Left kidney (tissue), 8 donors: ENCODE results near the gene ZNF345. TPM values are rescaled to one million over a fixed set of nuclear protein-coding genes. Genes with fewer than 3 reads are reported as not detected.
A peak's percentile ranks its signal among the peaks of the same experiment; 100 is the strongest.

Experiments
- DNase-seq: peaks from one replicate; pipeline ENCODE4 v3.0.0-alpha.2; 2013
- long read RNA-seq, 8 donors: transcript quantifications; one replicate each; lab custom pipeline, GENCODE V29; 2026
- polyA plus RNA-seq: library from polyadenylated mRNA; unstranded; fragments of 120-200 nt; gene quantifications from one replicate; pipeline ENCODE4 v1.2.1, GENCODE V29; 2013; ENCODE audit not compliant: insufficient read length

ZNF345 gene
- polyA plus RNA-seq, result 22.9 TPM
- long read RNA-seq, donor 1, partial matches to known transcripts, result 0 of 1 reads
- long read RNA-seq, donor 1, other reads (novel, unspliced or antisense), result 0 of 1 reads
- long read RNA-seq, donor 2, partial matches to known transcripts, result 0 of 4 reads
- long read RNA-seq, donor 2, other reads (novel, unspliced or antisense), result 0 of 4 reads
- long read RNA-seq, donor 3, result 0 reads
- long read RNA-seq, donor 4, partial matches to known transcripts, result 0 of 1 reads
- long read RNA-seq, donor 4, other reads (novel, unspliced or antisense), result 0 of 1 reads
- long read RNA-seq, donor 5, partial matches to known transcripts, result 0 of 2 reads
- long read RNA-seq, donor 5, other reads (novel, unspliced or antisense), result 0 of 2 reads
- long read RNA-seq, donor 6, transcript ZNF345-202 (3 exons, 1,971 nt), result major isoform, 5 of 6 reads
- long read RNA-seq, donor 6, partial matches to known transcripts, result 0 of 6 reads
- long read RNA-seq, donor 6, other reads (novel, unspliced or antisense), result 0 of 6 reads
- long read RNA-seq, donor 7, partial matches to known transcripts, result 0 of 7 reads
- long read RNA-seq, donor 7, other reads (novel, unspliced or antisense), result 0 of 7 reads
- long read RNA-seq, donor 8, result 0 reads

DNA sequence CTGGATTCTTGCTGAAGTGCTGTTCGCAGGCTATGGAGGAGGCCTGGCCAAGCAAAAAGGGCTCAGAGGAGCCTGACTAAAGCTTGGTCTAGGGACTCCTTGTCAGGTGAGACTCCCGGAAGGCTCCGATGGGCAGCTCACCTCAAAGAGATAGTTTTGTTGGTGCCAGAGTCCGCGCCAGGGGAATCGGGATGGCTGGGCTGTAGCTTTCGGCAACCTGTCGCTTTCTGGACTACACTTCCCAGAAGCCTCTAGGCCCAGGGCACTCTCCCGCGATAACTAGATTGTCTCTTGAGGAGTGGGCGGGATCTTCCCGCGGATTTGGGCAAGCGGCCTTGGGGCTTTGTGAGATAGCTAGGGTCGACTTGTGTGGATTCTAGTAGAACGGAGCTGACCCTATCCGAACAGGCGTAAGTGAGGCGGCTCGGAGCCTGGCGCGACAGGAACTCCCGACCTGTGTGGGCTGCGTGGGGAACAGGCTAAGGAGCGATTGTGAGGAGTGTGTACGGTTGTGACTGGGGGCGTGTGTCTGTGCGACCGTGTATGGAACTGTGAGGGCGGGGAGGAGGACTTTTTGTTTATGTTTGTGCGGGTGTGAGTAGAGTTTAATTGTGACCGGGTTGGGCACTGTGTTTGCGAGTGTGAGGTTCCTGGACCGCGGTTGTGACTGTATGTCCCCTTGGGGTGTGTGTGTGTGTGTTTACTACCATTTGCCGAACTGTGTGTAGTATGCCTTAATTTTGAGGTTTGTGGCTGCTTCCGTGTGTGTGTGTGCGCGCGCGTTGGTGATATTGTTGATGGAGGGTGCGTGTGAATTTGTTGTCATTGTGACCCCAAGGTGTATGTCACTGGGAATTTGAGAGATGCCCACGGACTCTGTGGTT lies at the start of gene ZNF345:
TSS of gene ZNF345 (plus strand) at position 318 of the 884 bp plus-strand sequence. CDS start 25,955 bp downstream, outside the sequence.
- peak; percentile 97 for DNase-seq

DNA sequence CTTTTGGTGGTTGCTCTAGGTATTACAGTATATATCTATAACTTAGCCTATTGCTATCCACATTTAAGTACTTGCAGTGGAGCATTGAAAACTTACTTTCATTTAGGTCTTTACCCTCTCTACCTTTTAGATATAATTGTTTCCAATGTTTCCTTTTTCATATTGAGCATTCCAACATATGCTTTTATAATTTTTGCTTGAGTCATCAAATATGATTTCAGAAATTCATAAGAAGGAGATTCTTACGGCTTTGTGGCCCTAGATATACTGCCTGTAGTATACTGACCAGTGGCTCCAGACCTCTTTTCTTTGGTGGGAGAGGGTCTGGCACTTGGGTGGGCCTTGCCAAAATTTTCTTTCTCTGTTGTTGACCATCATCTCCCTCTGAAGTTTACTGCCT lies 45.3 kb upstream of the ZNF345 start:
- no peak for DNase-seq

DNA sequence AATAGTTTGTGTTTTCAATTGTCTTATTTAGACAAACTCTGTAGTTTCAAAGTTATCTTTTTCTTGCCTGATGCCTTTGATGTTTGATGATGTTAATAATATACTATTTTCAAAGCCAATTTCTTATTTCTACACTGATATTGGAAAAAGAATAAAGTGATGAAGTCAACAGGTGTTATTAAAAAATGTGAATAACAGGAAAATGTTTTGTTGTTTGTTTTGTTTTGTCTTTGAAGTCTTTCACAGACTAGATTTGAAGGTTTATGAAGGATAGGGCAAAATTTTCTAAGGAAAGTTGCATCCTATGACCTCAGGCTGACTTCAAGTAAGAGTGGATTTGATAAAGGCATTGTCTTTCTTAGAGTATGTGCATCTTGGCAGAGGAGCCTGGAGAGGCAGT lies 43.6 kb upstream of the ZNF345 start:
- DNase-seq, result no peak

DNA sequence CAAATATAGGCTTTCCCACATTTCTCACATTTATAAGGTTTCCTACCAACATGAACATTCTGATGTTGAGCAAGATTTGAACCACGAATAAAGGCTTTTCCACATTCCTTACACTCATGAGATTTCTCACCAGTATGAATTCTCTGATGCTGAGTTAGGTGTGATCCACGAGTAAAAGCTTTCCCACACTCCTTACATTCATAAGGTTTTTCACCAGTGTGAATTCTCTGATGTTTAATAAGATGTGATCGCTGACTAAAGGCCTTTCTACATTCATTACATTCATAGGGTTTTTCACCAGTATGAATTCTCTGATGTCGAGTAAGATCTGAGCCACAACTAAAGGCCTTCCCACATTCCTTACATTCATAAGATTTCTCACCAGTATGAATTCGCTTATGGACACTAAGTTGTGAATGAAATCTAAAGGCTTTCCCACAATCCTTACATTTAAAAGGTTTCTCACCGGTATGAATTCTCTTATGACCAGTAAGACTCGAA lies 31.5 kb upstream of the ZNF345 start:
- DNase-seq, result no peak

DNA sequence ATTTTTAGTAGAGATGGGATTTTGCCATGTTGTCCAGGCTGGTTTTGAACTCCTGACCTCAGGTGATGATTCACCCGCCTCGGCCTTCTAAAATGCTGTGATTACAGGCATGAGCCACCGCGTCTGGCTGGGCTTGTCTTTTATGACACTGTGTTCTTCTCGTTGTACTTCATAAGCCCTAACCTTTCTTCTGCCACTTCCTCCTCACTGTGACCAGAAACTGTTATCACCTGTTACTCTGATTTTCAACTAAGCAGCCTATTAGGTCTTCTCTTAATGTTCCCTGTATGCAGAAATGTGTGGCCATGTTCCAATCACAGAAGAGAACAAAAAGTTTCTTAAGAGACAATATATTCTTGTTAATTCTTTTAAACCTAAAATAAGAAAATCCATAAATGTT lies 28.9 kb upstream of the ZNF345 start:
- DNase-seq, result no peak

DNA sequence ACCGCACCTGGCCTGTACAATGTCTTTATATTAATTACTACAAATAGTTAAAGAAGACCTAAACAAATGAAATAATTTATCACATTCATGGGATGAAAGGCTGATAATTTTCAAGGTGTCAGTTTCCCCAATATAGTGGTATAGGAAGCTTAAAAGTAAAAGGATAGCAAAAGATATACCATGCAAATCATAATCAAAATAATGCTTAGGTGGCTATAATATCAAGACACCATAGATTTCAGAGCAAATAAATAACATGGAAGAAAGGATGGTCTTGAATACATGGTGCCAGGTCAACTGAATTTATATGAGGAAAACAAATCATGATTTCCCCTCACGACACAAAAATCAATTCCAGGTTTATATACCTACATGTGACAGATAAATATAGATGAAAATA lies 17.2 kb upstream of the ZNF345 start:
- no peak for DNase-seq

DNA sequence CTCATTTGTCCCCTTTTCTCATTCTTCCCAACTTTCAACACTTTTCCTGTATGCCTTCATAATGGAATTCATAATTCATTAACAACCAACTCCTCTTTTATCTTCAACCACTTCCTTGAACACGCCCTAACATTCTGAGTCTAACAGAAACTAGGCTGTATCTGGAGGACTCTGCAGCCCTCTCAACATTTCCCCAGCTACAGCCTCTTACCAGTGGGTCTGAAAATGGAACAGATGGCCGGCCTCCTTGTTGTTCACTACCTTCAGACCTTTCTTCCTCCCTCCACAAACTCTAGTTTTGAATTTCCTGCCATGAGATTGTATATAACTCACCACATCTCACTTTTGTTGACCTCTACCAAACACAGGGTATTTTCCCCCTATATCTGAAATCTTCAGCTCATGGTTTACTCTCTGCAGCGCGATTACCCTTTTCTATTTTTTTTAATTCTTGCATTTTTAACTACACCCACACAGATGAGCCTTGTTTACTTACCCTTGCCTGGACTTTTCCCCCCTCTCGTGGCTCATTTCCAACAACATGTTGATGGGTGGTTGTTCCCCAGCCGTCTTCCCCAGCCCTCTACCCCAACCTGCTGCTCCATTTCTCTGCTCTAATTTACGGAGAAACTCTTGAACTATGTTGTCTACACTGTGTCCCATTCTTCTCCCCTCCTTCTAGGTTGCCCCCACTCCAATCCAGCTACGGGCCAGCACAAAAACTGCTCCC lies 13.3 kb upstream of the ZNF345 start:
- DNase-seq, result peak; percentile 26

DNA sequence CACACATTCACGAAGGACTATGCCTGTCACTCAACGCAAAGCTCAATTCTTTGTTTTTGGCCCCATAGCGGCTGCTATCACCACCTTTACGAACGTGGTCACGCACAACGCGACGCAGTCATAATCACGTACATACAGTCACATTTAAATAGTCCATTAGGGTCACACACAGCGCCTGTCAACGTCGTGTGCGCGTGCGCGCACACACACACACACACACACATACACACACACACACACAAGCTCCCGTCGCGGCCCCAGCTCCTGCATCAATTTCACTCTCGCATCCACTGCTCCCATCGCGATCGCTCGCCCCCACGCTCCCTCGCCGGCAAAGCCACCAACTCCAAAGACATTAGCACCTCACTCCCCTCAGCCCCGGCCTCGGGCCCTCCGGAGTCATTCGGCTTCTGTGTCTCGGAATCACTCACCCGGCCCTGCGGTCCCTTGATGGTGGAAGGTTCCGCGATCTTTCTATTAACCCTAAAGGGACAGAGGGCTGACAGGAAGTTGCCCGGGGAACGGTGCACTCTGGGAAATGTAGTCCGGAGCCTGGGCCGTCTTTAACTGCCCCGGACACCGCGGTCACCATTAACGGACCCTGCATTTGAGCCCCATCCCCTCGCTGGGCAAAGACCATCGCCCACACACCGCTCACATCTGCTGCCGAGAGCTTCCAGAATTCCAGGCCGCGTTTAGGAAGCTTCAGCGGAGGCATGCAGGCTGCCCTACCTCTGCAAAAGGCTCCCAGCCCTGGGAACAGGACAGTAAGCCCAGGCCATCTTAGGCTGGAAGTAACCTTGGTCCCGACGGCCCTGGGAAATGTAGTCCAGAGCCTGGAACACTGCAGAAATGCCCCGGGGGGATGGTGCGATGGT lies 12.5 kb upstream of the ZNF345 start, which contains the start of gene ZNF790:
TSS of gene ZNF790 (minus strand) at position 482 of the 878 bp plus-strand sequence. CDS start 12,768 bp downstream, outside the sequence.
- peak; percentile 95 for DNase-seq

DNA sequence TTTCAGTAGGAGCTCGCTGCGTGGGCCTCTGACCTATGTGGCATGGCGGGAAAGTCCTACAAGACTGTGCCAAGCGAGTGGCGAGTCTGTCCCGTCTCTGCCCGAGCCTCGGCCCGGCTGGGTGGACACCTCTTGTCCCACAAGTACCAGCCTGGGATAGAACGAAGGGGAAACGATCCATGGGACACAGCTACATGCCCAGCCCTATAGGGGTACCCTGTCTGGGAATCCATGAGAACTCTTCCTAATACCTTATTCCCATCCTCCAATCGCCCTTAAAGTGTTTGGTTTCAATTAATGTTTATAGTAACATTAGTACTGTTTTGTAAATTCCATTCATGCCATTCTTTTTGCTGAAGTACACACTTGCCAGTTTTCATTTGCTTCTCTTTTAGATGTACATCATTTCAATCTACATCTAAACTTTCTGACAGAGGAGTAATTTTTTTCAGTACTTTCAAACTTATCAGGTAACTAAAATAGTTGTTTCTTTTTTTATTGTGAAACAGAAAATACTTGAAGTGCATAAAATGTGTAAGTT lies 11.8 kb upstream of the ZNF345 start:
- peak; percentile 30 for DNase-seq

DNA sequence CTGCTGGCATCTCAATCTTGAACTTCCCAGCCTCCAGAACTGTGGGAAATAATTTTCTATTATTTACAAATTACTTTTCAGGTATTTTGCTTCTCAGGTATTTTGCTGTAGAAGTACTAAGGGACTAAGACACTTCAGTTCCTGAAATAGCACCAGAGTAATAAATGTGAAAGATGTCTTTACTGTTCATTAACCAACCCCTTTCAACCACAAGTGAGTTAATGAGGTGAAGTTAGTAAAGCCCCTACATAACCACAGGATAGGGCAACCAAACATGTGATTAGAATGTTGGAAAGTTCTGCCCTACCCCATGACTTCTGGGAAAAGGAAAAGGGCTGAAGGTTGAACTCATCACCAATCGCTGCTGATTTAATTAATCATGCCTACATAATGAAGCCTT lies 2.7 kb upstream of the ZNF345 start:
- DNase-seq, result no peak

DNA sequence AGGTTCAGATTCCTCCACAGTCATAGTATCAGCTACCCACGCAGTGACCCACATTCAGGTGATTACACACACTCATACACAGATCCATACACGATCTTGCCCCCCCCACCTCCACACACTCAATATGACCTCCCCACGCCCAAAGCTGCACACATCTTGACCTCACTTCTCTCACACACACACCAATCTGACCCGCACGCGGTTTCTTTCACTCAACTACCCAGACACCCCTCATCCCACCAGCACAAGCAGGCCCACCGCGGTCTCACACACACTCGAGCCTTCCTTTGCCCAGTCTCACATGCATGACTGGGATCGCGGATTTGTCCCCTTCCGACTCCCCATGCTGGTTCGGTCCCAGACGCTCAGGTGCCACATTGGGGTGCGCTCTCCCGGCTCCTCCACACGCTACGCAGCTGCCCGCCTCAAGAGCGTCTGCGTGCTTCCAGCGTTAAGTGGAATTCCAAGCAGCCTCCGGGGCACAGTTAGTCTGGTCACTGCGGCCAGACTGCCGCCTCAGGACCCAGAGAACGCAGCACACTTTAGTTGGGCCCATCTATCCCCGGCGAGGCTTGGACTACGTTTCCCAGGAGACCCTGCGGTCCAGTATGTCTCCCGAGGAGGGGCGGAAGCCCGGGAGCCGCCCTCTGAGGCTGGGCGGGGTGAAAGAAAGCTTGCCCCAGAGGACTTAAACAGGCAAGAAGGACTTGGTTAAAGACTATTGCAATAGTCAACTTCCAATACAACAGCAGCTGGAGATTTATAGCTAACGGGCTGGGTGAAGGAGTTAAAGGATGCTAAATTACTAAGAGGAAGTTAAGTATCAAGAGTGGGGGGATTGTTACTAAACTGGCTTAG lies 746 bp upstream of the ZNF345 start:
- peak; percentile 91 for DNase-seq

DNA sequence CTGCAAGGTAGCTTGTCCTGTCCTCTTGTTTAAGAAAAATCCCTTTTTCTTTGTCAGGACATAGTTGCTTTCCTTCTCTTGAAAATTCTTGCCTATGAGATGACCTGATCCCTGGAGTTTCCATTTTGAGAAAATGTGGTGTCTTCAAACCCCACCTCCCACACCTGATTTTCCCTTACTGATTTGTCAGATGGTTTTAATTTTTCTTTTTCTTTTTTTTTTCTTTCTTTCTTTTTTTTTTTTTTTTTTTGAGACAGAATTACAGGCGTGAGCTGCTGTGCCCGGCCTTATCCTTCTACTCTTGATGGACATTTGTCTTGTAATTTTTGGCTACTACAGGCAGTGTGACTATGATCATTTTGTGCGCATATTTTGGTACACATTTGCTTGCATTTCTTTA lies 1.2 kb downstream of the ZNF345 start:
- DNase-seq, result no peak

DNA sequence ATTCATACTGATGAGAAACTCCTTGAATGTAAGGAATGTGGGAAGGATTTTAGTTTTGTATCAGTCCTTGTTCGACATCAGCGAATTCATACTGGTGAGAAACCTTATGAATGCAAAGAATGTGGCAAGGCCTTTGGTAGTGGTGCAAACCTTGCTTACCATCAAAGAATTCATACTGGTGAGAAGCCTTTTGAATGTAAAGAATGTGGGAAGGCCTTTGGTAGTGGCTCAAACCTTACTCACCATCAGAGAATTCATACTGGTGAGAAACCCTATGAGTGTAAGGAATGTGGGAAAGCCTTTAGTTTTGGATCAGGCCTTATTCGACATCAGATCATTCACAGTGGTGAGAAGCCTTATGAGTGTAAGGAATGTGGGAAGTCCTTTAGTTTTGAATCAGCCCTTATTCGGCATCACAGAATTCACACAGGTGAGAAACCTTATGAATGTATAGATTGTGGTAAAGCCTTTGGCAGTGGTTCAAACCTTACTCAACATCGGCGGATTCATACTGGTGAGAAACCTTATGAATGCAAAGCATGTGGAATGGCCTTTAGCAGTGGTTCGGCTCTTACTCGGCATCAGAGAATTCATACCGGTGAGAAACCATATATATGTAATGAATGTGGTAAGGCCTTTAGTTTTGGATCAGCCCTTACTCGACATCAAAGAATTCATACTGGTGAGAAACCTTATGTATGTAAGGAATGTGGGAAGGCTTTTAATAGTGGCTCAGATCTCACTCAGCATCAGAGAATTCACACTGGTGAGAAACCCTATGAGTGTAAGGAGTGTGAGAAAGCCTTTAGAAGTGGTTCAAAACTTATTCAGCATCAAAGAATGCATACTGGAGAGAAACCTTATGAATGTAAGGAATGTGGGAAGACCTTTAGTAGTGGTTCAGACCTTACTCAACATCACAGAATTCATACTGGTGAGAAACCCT lies 26.6 kb downstream of the ZNF345 start:
- DNase-seq, result no peak

DNA sequence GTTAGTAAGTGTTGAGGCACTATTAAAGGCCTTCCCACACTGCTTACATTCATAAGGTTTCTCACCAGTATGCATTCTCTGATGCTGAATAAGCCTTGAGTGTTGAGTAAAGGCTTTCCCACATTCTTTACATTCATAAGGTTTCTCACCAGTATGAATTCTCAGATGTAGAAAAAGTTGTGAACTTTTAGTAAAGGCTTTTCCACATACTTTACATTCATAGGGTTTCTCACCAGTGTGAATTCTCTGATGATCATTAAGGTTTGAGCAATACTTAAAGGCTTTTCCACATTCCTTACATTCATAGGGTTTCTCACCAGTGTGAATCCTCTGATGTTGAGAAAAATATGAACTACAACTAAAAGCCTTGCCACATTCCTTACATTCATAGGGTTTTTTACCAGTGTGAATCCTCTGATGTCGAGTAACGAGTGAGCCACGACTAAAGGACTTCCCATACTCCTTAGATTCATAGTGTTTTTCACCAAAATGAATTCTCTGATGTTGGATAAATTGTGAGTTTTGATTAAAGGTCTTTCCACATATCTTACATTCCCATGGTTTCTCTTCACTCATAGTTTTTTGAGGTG lies 41.2 kb downstream of the ZNF345 start:
- DNase-seq, result no peak

DNA sequence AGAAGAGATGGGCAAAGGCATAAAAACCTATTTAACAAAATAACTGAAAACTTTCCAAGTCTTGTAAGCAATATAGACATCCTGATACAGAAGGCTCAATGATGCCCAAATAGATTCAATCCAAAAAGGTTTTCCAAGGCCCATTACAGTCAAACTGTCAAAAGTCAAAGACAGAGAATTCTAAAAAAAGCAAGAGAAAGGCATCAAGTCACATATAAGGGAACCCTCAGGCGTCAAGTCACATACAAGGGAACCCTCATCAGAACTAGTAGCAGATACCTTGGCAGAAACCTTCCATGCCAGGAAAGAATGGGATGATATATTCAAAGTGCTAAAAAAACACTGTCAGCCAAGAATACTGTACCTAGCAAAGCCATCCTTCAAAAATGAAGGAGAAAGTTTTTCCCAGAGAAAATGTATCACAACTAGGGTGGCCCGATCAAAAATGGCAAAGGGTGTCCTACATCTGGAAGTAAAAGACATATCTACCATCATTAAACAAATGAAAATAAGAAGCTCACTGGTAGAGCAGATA lies 44.2 kb downstream of the ZNF345 start:
- DNase-seq, result no peak

DNA sequence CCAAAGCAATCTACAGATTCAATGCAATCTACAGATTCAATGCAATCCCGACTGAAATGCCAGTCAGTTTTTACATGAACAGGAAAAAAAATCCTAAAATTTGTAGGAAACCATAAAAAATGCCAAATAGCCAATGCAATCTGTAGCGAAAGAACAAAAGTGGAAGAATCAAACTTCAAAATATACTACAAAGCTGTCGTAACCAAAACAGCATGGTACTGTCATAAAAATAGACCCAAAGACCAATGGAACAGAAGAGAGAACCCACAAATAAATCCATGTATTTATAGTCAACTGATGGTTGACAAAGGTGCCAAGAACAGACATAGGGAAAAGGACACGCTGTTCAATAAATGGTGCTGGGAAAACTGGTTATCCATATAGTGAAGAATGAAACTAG lies 47.7 kb downstream of the ZNF345 start:
- no peak for DNase-seq
